GM18519 (cell line): ENCODE data around the gene CREG2.
"Not testable (repeated sequence)": the region's sequence is repeated elsewhere in the genome, so short reads cannot be mapped to it uniquely, and the experiment has no call there.

Source experiments
- ATAC-seq: cut with Tn5 transposase; IDR thresholded peaks from one replicate; pipeline ENCODE4 v1.9.1; 2021; ENCODE audit warnings: mild to moderate bottlenecking, moderate library complexity; ENCODE audit not compliant: unreplicated experiment, low FRiP score

Gene CREG2

DNA sequence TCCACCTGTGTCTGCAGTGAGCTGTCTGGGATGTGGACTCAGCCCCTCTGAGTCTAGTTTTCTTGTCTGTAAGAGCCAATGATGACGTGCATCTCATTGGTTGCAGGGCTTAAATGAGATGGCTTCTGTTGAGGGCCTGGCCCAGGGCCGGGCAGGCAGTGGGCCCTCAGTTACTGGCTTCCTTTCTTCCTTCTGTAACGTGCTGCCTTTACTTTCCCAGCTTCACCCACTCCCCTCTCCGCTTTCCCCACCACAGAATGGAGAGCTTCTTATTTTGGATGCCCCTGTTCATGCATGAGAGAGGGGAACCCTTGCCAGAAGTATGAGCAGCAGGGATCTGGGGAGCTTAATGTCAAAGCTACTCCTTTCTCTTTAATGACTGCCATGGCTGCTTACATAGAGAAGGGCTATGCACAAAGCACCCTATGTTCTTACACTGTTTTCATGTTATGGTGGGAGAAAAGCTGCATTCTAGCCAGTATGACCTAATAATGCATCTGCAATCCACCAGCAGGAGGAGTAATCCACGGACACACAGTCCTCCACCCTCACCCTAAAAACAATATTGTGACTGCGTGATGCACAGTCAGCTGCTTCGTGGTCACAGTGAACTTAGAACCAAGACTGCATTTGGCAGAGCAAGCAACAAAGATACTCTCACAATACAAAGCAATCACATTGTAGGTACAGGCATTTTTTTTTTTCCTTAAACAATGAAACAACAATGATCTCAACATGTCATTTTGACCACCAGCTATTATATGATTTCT is 37.2 kb downstream of the CREG2 start:
- ATAC-seq, result no peak

DNA sequence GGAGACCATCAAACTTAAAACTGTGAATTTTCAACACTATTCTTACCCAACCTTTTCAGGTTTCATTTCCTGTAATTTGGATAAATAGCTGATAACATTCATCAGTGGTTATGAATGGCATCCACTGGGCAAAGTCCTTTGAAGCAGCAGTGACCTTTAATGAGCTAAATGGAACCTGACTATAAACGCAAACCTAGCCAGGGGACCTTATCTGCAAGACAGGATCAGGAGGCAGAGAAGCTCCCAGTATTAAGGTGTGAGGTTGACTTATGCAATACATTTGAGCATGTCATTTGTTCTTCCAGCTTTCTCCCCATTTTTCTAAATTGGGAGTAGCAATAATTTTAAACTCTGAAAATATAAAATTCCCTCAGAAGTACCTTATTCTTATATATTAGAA is 38.4 kb downstream of the CREG2 start:
- no peak for ATAC-seq

DNA sequence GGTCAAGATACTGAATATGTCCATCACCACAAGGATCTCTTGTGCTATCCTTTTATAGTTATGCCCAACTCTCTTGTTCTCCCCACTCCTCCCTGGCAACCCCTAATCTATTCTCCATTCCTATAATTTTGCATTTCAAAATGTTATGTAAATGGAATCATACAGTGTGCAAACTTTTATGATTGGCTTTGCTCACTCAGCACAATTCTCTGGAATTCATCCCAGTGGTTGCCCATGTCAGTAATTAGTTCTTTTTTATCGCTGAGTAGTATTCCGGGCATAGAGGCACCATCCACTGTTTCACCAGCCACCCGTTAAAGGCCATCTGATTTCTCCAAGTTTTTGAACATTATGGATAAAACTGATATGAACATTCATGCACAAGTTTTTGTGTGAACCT is 40.4 kb downstream of the CREG2 start:
- no peak for ATAC-seq

DNA sequence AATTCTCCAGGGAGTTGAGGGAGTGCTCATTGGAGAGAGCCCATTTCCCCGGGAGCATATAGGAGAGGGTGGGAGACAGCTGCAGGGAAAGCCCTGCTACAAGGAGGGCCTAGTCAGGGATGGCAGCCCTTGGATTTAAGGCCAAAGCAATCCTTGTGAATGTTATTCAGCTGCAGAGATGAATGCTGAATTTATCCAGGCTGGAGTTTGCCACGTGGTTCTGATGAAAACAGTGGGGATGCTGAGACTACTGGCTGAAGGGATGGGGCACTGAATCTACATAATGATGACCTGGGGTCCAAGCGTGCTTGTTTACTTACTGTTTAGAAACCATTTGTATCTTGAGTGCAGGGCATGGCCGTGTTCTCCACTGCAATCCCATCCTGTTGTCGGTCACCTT is 43.2 kb downstream of the CREG2 start:
- ATAC-seq, result no peak

DNA sequence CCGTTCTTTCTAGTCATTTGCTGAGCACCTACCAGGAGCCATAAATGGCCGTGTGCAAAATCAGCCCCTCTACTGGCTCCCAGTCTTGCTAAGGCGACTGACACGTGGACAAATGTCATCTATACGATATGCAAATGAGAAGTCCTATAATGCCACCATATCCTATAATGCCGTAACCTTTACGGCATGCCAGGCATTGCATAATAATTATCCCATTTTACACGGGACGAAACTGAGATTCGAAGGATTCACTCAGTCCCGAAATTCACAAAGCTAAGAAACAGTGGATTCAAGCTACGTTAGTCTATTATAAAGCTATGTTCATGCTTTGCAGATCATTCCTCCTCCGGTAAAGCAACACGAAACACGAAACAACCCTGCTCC is 44.7 kb downstream of the CREG2 start:
- no peak for ATAC-seq

DNA sequence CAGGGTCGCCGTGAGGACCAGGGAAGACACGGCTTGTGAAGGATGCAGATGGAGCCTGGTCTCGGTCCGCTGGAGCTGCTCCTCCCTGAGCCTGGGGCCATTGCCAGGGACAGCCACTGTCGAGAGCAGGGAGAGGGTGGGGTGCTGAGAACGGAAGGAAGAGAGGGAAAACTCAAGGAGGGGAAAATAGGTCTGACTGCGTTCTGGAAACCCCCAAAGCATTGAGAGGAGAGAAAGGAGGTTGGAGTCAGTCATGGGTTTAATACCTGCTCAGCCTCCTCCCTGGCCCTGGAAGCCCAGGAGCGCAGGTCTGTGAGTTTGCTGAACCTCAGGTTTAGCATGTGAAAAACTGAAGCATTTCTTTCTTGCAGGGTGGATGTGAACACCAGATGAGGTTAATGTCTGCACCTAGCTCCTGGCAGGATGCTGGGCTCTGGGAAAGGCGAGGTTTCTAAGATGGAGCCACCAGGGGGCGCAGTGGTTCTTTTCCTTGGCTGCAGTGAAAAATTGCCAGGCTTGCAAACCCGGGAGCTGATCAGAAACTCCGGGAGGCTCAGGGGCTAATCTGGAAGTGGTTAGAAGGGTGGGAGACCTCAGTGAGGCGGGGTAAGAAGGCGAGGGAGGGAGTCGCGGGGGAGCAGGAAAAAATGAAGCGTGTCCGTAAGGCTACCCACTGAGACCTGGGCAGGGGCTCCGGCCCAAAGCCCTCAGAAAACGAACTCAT is 45.2 kb downstream of the CREG2 start:
- no peak for ATAC-seq

DNA sequence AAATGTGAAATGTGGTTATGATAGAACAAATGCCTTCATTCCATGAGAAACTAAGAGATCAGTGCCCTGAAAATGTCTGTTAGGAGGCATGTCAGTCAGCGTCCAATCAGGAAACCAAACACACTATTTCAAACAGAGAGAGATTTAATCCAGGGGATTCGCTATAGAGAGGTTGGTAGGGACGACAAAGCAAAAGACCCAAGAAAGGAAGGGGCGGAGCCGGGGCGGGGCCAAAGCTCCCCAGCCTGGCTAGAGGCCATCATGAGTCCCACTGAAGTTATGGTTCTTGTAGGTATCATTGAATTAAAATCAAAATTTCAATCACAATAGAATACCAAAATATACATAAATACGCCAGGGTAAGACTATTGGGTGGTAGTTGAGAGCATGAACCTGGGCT is 45.9 kb downstream of the CREG2 start:
- ATAC-seq, result no peak

DNA sequence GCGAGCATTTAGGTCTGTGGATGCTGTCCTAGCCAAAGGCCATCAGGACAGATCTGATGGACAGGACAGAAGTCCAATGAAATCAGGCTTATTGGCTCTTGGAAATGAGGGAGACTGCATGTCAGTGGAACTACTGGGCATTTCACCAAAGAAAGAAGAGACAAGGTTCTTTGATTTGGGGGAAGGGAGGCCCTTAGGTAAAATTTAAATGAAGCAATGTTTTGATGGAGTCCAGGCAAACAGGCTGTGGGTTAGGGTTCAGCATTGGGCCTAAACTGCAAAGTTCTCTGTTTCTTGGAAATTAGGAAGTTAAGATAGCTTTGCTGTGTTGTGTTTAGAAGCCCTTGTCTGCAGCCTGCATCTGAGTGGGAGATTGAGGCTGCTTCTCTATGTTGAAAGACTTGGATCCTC is 47.2 kb downstream of the CREG2 start:
- ATAC-seq, result no peak

DNA sequence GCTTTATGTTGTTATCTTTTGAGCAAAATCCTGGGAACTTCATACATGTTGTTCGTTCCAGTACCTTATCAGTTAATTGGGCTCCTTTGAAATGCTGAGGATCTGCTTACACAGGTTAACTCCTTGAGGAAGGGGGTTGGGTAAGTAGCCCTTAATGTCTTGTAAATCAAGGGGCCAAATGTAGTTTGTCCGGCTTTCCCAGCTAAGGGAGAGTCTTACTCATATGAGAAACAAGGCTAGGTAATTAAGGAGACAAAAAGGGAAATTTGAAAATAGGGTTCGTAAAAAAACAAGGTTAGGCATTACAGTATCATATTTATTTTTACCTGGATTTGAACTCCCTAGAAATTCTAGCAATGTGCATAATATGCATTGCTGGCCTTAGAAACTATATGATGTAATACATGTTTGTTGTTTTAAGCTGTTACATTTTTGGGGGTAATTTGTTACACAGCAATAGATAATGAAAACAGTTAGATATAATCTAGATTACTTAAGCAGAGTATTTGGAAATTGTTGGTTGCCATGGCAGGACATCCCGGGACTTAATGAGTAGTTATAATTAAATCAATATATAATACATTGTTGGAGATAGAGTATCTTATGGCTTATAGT is 47.9 kb downstream of the CREG2 start:
- ATAC-seq, result no peak

DNA sequence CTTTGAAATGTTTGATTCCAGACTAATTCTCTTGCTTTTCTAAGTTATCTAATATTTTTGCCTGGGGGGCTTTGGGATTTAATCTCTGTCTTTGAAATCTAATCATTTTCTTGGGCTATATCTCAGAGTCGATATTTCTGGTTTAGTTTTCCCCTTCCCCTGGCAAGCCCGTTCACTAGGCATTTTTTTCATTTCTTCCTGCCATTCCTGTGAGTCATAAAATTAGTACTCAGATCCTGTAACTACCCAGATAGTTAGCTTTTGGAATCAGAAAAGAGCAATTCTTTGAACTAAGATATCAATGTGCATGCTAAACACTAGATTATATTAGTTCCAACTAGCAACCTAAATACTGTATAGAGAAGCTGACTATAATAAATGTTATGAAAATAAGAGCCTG is 49.4 kb downstream of the CREG2 start:
- ATAC-seq, result no peak

DNA sequence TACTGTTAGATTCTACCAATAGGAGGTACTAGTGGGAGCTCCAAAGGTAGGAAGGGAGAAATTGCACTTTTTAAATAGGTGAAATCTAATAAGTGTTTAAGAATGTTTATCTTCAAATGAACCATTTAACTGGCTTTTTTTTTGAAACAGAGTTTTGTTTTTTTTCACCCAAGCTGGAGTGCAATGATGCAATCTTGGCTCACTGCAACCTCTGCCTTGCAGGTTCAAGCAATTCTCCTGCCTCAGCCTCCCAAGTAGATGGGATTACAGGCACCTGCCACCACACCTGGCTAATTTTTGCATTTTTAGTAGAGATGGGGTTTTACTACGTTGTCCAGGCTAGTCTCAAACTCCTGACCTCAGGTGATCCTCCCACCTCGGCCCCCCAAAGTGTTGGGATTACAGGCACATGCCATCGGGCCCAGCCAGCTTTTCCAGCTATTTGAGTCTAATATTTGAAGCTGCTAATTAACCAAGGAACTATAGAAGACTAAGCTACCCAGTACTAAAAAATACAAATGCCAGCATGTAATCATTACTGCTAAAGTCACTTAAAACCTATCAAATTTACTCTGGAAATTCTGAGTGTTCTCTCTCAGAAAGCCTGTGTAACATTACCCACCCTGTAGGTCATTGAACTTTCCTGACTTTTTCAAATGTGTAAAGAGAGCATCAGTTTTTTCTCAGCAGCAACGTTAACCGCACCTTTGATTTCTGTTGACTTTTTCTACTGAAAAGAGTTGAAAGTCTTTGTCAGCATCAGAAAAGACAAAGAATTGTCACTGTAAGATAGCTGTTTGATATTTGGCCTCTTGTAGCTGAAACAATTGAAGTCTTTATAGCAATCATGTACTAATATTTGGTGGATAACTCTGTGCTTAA is 54.2 kb downstream of the CREG2 start:
- no peak for ATAC-seq

DNA sequence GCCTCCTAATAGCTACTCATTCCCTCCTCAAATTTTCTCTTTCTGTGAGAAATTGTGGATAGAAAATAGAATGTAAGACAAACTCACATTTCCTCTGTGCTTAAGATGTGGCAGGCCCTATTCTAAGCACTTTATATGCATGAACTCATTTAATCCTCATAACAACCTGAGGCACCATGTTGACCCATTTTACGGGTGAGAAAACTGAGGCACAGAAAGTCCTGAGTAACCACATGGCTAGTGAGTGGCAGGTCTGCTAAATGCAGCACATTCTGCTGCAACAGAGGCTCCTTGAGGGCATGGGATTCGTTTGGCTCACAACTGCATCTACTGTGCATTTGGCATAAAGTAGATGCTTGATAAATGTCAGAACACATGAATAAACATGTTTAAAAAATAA is 56.1 kb downstream of the CREG2 start:
- ATAC-seq, result no peak

DNA sequence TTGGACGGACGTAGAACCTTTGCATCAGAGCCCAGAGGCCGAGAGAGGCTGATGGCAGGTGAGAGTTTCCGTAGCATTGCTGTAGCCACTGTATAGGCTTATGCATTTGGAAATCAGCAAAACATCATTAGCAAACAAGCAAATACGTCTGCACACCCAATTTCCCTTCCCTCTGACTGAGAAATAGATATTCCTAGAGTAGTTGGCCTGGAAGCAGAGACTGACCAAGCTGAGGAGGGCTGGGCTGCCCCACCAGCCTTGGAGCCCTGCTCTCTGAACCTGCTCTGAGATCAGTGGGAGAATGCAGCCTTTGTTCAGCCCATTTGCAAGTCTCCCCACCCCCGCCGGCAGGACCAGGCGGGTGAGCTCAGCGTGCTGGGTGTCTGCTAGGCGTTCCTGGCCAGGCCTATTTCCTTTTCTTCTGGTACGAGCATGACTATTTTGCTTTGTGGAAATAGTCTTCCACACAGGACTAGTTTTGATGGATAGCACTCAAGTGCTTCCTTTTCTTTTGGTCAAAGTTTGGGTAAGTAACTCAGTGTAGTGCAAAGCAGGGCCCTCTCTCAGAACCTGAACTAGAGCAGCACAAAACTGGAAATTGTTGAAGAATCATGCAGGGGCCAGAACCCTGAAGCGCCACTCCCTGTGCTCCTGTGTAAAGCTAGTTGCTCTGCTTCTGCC is 56.9 kb downstream of the CREG2 start:
- ATAC-seq, result no peak

DNA sequence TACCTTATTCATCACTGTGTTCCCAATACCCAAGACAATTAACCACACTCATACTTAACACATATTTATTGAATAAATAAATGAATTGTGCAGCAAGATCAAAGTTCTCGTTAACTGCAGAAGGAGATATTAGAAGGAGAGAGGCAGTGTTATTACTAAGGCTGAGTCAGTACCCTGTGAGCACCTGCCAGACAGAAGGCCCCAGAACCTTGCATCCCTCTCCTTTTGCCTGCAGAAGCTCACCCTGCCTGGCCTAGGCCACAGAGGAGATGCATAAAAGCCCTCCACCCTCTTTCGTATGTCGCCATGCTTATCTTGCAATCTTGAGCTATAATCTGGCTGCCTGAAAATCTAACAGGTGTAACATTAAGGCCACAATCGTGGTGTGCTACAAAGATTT is 58.3 kb downstream of the CREG2 start:
- no peak for ATAC-seq

DNA sequence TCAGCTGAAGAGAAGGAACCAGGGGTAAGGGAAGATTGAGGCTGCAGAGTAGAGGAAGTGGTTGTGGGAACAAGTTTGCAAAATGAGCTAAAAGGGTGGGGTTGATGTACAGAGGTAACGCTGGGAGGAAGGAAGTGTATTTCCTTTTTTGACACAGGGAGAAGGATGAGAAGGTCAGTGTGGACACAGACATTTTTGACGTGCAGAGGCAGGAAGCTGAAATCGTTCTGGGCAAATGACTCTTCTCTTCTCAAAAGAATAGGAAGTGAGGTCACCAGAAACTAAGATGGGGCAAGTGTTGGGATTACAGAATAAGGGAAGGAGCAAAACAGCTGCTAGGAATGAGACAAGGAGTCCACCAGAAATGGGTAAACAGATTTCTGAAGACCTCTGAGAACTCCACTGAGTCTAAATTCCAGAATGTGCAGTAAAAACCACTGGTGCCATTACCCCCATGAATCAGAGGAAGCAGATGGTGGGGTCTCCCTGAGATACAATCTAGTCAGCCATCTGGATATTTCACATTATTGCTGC is 58.8 kb downstream of the CREG2 start:
- ATAC-seq, result no peak

DNA sequence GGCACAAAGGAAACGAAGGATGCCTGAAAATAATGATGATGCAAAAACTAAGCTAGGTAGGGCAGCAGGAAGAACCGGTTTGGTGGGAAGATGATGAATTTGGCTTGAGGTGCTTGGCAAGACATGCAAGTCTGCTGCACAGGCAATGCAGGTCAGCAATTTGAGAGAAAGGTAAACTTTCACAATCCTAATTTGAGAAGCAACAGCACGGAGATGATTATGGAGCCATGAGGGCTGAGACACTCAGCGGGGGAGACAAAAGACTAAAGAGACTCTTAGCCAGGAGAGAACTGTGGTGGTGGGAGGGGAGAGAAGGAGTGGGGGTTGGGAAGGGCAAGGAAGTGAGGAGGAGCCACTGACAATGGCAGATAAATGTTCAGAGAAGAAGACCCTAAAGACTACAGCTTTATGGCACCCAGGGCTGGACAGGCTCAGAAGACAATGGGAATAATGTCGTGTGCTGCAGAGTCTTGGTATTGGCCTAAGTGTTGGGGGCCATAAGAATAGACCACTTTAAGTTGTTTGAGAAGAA is 59.4 kb downstream of the CREG2 start:
- no peak for ATAC-seq

DNA sequence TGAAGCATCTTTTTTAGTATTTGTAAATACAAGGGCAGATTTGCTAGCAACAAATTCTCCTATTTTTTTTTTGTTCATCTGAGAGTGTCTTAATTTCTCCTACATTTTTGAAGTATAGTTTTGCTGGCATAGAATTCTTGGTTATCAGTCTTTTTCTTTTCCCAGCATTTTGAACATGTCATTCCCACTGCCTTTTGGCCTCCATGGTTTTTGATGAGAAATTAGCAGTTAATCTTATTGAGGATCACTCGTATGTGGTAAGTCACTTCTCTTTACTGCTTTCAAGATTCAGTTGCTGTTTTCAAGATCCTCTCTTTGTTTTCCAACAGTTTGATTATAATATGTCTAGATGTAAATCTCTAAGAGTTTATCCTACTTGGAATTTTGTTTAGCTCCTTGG is 61.9 kb downstream of the CREG2 start:
- ATAC-seq, result no peak

DNA sequence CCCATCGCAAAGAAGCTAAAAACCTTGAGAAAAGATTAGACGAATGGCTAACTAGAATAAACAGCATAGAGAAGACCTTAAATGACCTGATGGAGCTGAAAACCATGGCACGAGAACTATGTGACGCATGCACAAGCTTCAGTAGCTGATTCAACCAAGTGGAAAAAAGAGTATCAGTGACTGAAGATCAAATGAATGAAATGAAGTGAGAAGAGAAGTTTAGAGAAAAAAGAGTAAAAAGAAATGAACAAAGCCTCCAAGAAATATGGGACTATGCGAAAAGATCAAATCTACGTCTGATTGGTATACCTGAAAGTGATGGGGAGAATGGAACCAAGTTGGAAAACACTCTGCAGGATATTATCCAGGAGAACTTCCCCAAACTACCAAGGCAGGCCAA is 70.7 kb downstream of the CREG2 start:
- ATAC-seq, result not testable (repeated sequence)

DNA sequence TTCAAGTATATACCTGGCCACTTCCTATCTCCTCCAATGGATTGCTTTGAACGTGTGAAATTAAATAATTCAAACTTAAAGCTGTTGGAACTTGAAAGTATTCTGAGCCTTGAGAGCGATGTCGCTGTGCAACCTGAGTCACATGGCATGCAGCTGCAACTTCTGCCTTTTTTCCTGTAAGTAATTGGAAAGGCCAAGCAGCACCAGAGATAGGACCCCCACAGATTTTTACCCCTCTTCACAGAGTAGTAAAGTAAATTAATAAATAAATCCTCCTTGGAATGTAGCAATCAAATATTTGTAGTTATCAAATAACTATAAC is 75.6 kb downstream of the CREG2 start:
- ATAC-seq, result no peak
